GM12801 (cell line): ENCODE results near the gene FHIT.

ENCODE experiments used
- CTCF ChIP-seq: IDR thresholded peaks from one replicate; pipeline ENCODE4 v1.5.1; 2011; ENCODE audit warnings: control low read depth; ENCODE audit not compliant: insufficient read length; ENCODE audit errors: extremely low read depth

FHIT gene

DNA sequence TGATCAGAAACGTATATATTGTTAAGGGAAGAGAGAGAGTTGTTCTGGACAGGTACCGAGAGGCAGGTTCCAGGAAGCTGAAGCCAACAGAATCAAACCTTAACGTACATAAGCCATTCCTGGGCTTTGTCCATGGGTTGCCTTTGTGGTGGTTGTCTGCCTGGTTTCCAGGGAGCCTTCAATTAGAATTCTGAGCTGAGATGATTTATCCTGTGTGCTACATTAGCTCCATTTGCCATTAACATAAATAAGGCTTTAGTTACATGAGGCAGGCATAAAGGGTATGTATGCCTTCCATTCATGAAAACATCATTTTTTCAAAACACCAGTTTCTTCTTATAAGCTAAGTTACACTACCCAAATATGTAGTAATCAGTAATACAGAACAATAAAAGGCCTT, 1472.0 kb downstream of the FHIT start:
- no peak for TF ChIP-seq CTCF

GRCh38 chr3:59777667-59778077, 1473.6 kb downstream of the FHIT start:
- no peak for TF ChIP-seq CTCF

DNA sequence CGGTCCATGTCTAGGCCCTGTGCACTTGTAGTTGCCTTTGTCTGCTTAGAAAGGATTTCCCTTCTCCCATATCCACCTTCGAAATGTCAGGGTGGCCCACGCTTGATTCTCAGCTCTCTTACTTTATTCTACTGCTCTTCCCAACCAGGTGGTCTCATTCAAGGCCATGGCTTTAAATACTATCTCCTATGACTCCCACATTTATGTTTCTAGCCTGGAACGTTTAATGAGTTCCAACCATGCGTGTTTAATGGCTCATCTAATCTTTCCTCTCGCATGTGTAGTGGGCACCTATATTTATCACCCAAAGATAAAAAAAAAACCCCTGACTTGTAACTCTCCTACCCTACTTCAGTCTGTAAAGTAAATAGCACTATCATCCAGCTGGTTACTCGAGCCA, 1474.2 kb downstream of the FHIT start:
- TF ChIP-seq CTCF: no peak

DNA sequence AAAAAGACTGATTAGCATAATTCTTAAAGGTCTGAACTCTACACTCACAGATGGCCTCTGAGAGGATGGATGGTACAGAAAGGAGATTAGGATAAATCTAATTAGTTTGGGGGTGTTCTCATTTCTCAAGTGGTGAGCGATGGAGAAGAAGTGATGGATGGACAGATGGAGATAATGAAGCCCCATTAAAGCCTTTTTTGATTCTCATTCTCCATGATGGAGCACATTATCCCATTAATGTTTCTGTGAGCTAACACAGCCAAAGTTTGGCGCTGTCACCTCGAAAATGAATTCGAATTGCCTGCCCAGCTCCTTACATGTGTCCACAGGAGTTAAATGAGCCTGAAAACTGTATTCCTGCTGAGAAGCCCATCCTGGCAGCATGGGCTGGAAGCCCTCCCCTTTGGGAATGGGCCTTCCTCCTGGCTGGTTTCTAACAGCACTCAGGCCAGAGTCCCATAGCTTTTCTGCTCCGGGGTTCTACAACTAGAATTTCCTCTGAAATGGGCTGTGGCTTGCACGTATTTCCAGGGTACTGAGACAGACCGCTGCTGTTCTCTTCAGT, 1475.4 kb downstream of the FHIT start:
- TF ChIP-seq CTCF: no peak

GRCh38 chr3:59775106-59775505, 1476.1 kb downstream of the FHIT start:
- no peak for TF ChIP-seq CTCF

DNA sequence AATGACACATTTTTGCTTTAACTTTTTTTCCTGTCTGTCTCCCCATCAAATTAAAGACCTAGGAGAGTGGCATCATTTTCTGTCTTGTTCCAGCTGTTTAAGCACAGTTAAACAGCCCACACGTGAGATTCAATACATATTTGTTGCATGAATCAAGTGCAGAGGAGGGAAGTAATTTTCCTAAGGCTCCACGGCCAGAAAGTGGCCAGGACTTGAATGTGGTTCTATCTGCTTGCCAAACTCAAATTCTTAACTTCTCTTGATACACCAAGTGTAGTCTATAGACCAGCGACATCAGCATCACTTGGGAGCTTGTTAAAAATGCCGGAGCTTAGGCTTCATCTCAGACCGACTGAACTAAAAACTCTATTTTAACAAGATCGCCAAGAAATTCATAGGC, 1476.6 kb downstream of the FHIT start:
- TF ChIP-seq CTCF: no peak

DNA sequence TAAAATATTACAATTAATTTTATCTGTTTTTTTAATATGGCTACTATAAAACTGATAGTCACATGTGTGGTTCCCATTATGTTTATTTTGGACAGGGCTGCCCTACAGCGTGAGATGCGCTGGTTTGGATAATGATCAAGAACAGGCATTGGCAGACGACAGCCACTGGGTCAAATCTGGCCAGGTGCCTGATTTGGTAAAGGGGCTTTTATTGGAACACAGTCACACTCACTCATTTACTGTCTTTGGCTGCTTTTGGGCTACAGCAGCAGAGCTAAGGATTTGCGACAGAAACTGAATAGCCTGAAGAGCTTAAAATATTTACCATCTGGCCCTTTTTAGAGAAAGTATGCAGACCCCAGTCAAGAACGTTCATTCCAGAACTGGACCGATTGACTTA, 1477.3 kb downstream of the FHIT start:
- no peak for TF ChIP-seq CTCF
